ENCODE data around the gene SLC1A4. TPM values are rescaled to one million over a fixed set of nuclear protein-coding genes. Genes with fewer than 3 reads are reported as not detected.
A peak's percentile ranks its signal among the peaks of the same experiment; 100 is the strongest.

SLC1A4 gene
- total and polyA plus RNA-seq, 5 donors: 1.2 to 5.6 (median 3.6) TPM

DNA sequence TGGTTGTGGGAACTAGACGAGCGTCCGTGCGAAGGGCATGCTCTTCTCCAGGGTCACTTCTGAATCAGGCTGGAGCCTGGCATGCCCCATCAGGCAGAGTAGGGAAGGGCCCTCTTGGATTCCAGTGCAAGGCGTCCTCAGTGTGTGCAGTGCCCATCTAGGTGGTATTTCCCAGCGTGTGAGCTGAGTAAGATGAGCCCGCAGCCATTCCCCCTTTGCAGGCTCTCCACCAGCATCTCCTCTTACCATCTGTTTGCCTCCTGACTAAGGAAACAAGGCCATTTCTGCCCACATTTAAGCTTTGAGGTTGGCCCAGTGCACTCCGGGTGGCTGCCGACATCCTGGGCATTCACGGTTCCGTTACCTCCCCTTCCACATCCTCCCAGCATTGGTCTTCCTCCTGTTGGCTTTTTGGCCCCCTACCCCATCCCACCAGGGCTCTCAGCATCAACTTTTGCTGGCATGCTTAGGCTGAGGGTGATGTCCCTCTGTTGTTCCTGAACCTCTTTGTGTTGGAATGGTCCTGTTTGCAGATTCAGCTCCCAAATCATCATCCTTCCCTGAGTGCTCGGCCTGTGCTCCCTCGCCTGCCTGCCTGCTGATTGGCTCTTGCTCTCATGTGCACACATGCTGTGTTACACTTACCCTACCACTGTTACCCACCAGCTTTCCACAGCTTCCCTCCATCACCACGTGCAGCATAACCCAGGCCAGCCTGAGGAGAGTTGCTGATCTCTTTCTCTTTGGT lies 78.8 kb downstream of the SLC1A4 start:
- Histone ChIP-seq H3K27ac (ENCODE audit: low read length) (no peak overlapping the region), H3K4me1 (ENCODE audit: control insufficient read depth, insufficient read depth, low read length) (peaks cover 35% of the 10 kb centered on the region), H3K4me3 (ENCODE audit: low read length) (no peak overlapping the region), H3K9me3 (ENCODE audit: control insufficient read depth, low read length) (no peaks in the 10 kb centered on the region), H3K27me3 (ENCODE audit: control insufficient read depth, insufficient read depth) (no peaks in the 10 kb centered on the region)
- 79% methylated on average over 14 of the region's 14 CpGs for WGBS
- intact Hi-C loops (cut with DNase I): loop anchor here in 2 of 4 donors (5.0 to 10.0 kb wide), 2 partner anchors 97 to 104 kb away; no protein-coding TSS in a partner anchor
- DNase-seq (peak in 1 of 3 donors; percentile 43), ATAC-seq (no peak)

GRCh38 chr2:65069439-65069824 lies 80.2 kb downstream of the SLC1A4 start:
- ATAC-seq (no peak), DNase-seq (peak in 1 of 3 donors; percentile 20)
- WGBS: 86% methylated on average over 6 of the region's 6 CpGs
- Histone ChIP-seq H3K27ac (ENCODE audit: low read length) (no peak overlapping the region), H3K27me3 (ENCODE audit: control insufficient read depth, insufficient read depth) (no peaks in the 10 kb centered on the region), H3K9me3 (ENCODE audit: control insufficient read depth, low read length) (no peaks in the 10 kb centered on the region), H3K4me3 (ENCODE audit: low read length) (no peak overlapping the region), H3K4me1 (ENCODE audit: control insufficient read depth, insufficient read depth, low read length) (peaks cover 29% of the 10 kb centered on the region)
- intact Hi-C loops (cut with DNase I): loop anchor here in 2 of 4 donors (5.0 to 10.0 kb wide), 2 partner anchors 95 to 103 kb away; no protein-coding TSS in a partner anchor

DNA sequence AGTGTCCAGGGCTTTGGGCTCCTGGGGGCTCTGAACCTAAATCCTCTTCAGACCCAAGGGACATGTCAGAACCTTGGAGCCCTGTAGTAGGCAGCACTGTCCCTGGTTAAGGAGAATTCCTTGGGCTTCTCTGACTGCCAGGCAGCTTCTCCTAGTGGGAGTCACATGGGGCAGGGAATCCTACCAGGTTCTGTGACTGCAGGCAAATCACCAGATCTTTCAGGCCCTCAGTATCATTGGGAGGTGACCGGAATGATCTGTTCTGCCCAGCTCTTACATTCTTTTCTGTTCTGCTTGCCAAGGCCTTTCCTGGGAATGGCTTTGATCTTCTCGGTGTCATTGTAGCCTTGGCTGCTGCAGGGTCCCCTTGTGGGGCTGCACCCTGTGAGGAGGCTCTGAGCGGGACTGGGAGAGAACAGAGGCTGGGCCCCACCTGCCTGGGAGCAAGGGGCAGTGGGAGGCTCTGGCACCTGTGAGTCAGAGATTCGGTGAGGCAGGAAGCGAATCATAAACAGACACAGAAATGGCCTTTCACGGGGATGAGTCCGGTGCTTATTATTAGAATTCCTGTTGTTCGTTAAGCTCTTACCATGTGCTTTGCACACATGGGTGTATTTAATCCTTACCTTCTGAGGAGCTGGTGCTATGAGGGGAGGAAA lies 81.1 kb downstream of the SLC1A4 start:
- H3K4me1 ChIP-seq (ENCODE audit: control insufficient read depth, insufficient read depth, low read length): peaks cover 26% of the 10 kb centered on the region
- DNase-seq (peak in 1 of 3 donors; percentile 54), ATAC-seq (peak; percentile 38 to 66)
- H3K27ac ChIP-seq (ENCODE audit: low read length): peak overlapping the region; percentile 47
- 53% methylated on average over 8 of the region's 8 CpGs for WGBS
- intact Hi-C loops (cut with DNase I): loop anchor here in 2 of 4 donors (5.0 to 10.0 kb wide), 2 partner anchors 54 to 117 kb away; no protein-coding TSS in a partner anchor
- H3K9me3 ChIP-seq (ENCODE audit: control insufficient read depth, low read length): no peaks in the 10 kb centered on the region
- H3K4me3 ChIP-seq (ENCODE audit: low read length): no peak overlapping the region
- no peaks in the 10 kb centered on the region for H3K27me3 ChIP-seq (ENCODE audit: control insufficient read depth, insufficient read depth)

DNA sequence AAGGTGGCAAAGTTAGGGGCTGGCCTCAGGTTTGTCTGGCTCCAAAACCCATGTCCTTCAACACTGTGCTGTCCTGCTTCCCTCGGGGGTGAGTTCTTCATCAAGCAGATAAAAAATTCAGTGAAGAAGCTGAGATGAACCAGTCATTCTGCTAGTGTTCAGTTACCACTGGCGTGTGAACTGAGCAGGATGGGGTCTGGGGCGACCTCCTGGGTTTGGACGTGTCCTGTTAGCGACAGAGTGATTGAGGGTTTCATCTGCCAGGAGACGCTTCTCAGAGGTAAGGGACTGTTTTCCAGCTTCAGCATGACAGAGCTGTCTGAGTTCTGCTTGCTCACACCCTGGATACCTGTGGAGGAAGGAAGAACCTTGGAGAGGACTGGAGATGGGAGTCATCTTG lies 81.7 kb downstream of the SLC1A4 start:
- Histone ChIP-seq H3K27me3 (ENCODE audit: control insufficient read depth, insufficient read depth) (no peaks in the 10 kb centered on the region), H3K4me1 (ENCODE audit: control insufficient read depth, insufficient read depth, low read length) (peaks cover 26% of the 10 kb centered on the region), H3K27ac (ENCODE audit: low read length) (no peak overlapping the region), H3K9me3 (ENCODE audit: control insufficient read depth, low read length) (no peaks in the 10 kb centered on the region), H3K4me3 (ENCODE audit: low read length) (no peak overlapping the region)
- intact Hi-C loops (cut with DNase I): loop anchor here in 2 of 4 donors (5.0 to 10.0 kb wide), 2 partner anchors 54 to 116 kb away; no protein-coding TSS in a partner anchor
- 81% methylated on average over 6 of the region's 6 CpGs for WGBS
- DNase-seq (peak in 1 of 3 donors; percentile 6), ATAC-seq (no peak)

GRCh38 chr2:65071499-65072180 lies 82.4 kb downstream of the SLC1A4 start:
- WGBS: 68% methylated on average over 14 of the region's 14 CpGs
- H3K4me3 ChIP-seq (ENCODE audit: low read length): no peak overlapping the region
- intact Hi-C loops (cut with DNase I): loop anchor here in 2 of 4 donors (5.0 to 10.0 kb wide), 2 partner anchors 53 to 116 kb away; no protein-coding TSS in a partner anchor
- H3K27me3 ChIP-seq (ENCODE audit: control insufficient read depth, insufficient read depth): no peaks in the 10 kb centered on the region
- no peaks in the 10 kb centered on the region for H3K9me3 ChIP-seq (ENCODE audit: control insufficient read depth, low read length)
- peak in 1 of 3 donors; percentile 62 for DNase-seq
- peak in 1 of 2 donors; percentile 2 for ATAC-seq
- H3K27ac ChIP-seq (ENCODE audit: low read length): no peak overlapping the region
- H3K4me1 ChIP-seq (ENCODE audit: control insufficient read depth, insufficient read depth, low read length): peaks cover 29% of the 10 kb centered on the region

DNA sequence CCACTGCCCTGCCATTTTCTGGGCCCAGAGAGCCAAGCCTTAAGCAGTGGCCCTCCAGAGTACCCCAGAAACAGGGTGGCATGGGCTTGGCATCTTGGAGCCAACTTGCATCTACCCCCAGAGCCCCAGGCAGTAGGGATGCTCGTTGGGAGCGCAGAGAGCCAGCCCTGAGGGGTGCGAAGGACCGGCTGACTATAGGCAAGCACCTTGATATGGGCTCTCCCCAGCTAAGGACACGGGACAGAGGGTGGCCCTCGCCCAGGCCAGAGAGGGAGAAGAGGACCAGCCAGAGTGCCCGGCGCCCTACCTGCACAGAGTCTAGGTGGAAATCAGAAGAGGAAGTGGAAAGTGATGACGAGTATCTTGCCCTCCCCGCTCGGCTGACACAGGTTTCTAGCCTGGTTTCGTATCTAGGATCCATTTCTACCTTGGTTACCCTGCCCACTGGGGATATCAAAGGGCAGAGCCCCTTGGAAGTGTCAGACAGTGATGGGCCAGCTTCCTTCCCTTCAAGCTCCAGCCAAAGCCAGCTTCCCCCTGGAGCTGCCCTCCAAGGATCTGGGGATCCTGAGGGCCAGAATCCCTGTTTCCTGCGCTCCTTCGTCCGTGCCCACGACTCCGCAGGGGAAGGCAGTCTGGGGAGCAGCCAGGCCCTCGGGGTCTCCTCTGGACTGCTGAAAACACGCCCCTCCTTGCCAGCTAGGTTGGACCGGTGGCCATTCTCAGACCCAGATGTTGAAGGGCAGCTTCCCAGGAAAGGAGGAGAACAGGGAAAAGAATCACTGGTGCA lies 83.2 kb downstream of the SLC1A4 start:
- intact Hi-C loops (cut with DNase I): loop anchor here in 2 of 4 donors (5.0 to 10.0 kb wide), 2 partner anchors 52 to 115 kb away; no protein-coding TSS in a partner anchor
- H3K4me1 ChIP-seq (ENCODE audit: control insufficient read depth, insufficient read depth, low read length): peaks cover 29% of the 10 kb centered on the region
- no peaks in the 10 kb centered on the region for H3K27me3 ChIP-seq (ENCODE audit: control insufficient read depth, insufficient read depth)
- 89% methylated on average over 20 of the region's 20 CpGs for WGBS
- ATAC-seq (no peak), DNase-seq (peak in 1 of 3 donors; percentile 43)
- no peaks in the 10 kb centered on the region for H3K9me3 ChIP-seq (ENCODE audit: control insufficient read depth, low read length)
- H3K4me3 ChIP-seq (ENCODE audit: low read length): no peak overlapping the region
- no peak overlapping the region for H3K27ac ChIP-seq (ENCODE audit: low read length)

Other genes with a start within 250 kb of the SLC1A4 start
- gene CEP68, start 67.0 kb downstream of the SLC1A4 start, total RNA-seq: 10 to 100 TPM; 12.0 to 19.3 (median 15.1) TPM
- 8.6 TPM for gene CEP68, start 67.0 kb downstream of the SLC1A4 start, polyA plus RNA-seq
- gene RAB1A, start 140.7 kb downstream of the SLC1A4 start, total RNA-seq: 100 to 1,000 TPM; 118 to 157 (median 136) TPM
- gene RAB1A, start 140.7 kb downstream of the SLC1A4 start, polyA plus RNA-seq: 157 TPM
- 100 to 1,000 TPM; 104 to 133 (median 113) TPM for gene ACTR2, start 238.4 kb downstream of the SLC1A4 start, total RNA-seq
- 41.8 TPM for gene ACTR2, start 238.4 kb downstream of the SLC1A4 start, polyA plus RNA-seq

Data from right cardiac atrium (tissue), 5 donors.